OCI-LY1 (cell line): ENCODE data around the gene GMDS.

Experiments used
- CTCF ChIP-seq: fragments of 200-600 bp; sonication (generic), shearing (Covaris generic); IDR thresholded peaks from 2 replicates; pipeline ENCODE4 v1.5.1; 2017; ENCODE audit warnings: mild to moderate bottlenecking, antibody characterized with exemption, low read length, moderate library complexity, mixed read lengths
- EZH2 ChIP-seq: fragments of 200-600 bp; sonication (generic), shearing (Covaris generic); IDR thresholded peaks from 2 replicates; pipeline ENCODE4 v1.8.0; 2017; ENCODE audit warnings: borderline replicate concordance, mixed run types, mild to moderate bottlenecking, antibody characterized with exemption, low read length, moderate library complexity, mixed read lengths

- TF ChIP-seq CTCF (no peak), EZH2 (no peak)
Observed at GRCh38 chr6:2132416-2132815, 113.0 kb downstream of the GMDS start.
